CD8-positive, alpha-beta memory T cell (primary cell): ENCODE results near the gene CTNNBL1. TPM values are rescaled to one million over a fixed set of nuclear protein-coding genes. Genes with fewer than 3 reads are reported as not detected.

ENCODE experiments used
- CTCF ChIA-PET: fragments of 350-600 bp; sonication (Branson Sonifier 250); formaldehyde crosslinking; loops from one replicate; lab custom pipeline; 2021; ENCODE audit warnings: antibody characterized with exemption; lab: Charles Lee
- POLR2A ChIA-PET: fragments of 350-600 bp; sonication (Branson Sonifier 250); formaldehyde crosslinking; loops from one replicate; lab custom pipeline; 2021; ENCODE audit warnings: antibody characterized with exemption; lab: Charles Lee
- DNase-seq, 5 donors: peaks; one replicate each; pipeline versions ENCODE4 v3.0.0 to v3.0.0-alpha.2; 2020 to 2022; ENCODE audit warnings: mixed read lengths in 1 of 5
- H3K27ac ChIP-seq: one replicate; pipeline ENCODE4 v1.7.0; 2013; ENCODE audit warnings: low read depth, mild to moderate bottlenecking, low read length, moderate library complexity
- H3K27me3 ChIP-seq: 2 replicates; pipeline ENCODE4 v1.7.0; 2013; ENCODE audit warnings: low read length, mild to moderate bottlenecking; ENCODE audit not compliant: insufficient read depth, poor library complexity, severe bottlenecking
- H3K36me3 ChIP-seq: 2 replicates; pipeline ENCODE4 v1.7.0; 2013; ENCODE audit warnings: mild to moderate bottlenecking, low read length, moderate library complexity; ENCODE audit not compliant: insufficient read depth
- H3K4me1 ChIP-seq: 2 replicates; pipeline ENCODE4 v1.7.0; 2013; ENCODE audit warnings: mild to moderate bottlenecking, low read length, moderate library complexity; ENCODE audit not compliant: insufficient read depth
- H3K4me3 ChIP-seq: 2 replicates; pipeline ENCODE4 v1.7.0; 2013; ENCODE audit warnings: mild to moderate bottlenecking, low read length
- H3K9me3 ChIP-seq: 2 replicates; pipeline ENCODE4 v1.7.0; 2013; ENCODE audit warnings: mild to moderate bottlenecking, low read length
- H3K27ac Mint-ChIP-seq, 8 donors: one replicate each; pipeline ENCODE4 v1.8.0; 2020 to 2021; ENCODE audit warnings: mixed read lengths in 8 of 8, mild to moderate bottlenecking in 6 of 8, inconsistent platforms in 3 of 8, moderate library complexity in 3 of 8
- H3K27me3 Mint-ChIP-seq, 2 donors: one replicate each; pipeline ENCODE4 v1.8.0; 2020 to 2021; ENCODE audit warnings: mixed read lengths in 2 of 2, mild to moderate bottlenecking in 1 of 2, moderate library complexity in 1 of 2
- H3K36me3 Mint-ChIP-seq, 3 donors: one replicate each; pipeline ENCODE4 v1.8.0; 2020 to 2021; ENCODE audit warnings: mixed read lengths in 3 of 3, inconsistent platforms in 1 of 3, mild to moderate bottlenecking in 1 of 3
- H3K4me1 Mint-ChIP-seq, 3 donors: one replicate each; pipeline ENCODE4 v1.8.0; 2020 to 2021; ENCODE audit warnings: mixed read lengths in 3 of 3, inconsistent platforms in 1 of 3, mild to moderate bottlenecking in 1 of 3
- H3K4me3 Mint-ChIP-seq, 7 donors: one replicate each; pipeline ENCODE4 v1.8.0; 2020 to 2021; ENCODE audit warnings: mixed read lengths in 7 of 7, mild to moderate bottlenecking in 6 of 7, moderate library complexity in 4 of 7, inconsistent platforms in 2 of 7
- H3K9me3 Mint-ChIP-seq, 5 donors: one replicate each; pipeline ENCODE4 v1.8.0; 2020 to 2022; ENCODE audit warnings: mixed read lengths in 5 of 5, mild to moderate bottlenecking in 3 of 5, moderate library complexity in 2 of 5, inconsistent platforms in 1 of 5
- polyA plus RNA-seq: library from polyadenylated mRNA; unstranded; fragments of 300-500 nt; fragmentation: Illumina TruSeq; gene quantifications from one replicate; pipeline ENCODE4 v1.2.3, GENCODE V29; 2021
- total RNA-seq, 2 experiments: library from RNA; stranded (reverse); gene quantifications; one replicate each; pipeline ENCODE4 v1.2.3, GENCODE V29; 2021

CTNNBL1 gene
- total and polyA plus RNA-seq, 3 experiments from 2014 or later = 86.8 to 97.8 (median 88.9) TPM

DNA sequence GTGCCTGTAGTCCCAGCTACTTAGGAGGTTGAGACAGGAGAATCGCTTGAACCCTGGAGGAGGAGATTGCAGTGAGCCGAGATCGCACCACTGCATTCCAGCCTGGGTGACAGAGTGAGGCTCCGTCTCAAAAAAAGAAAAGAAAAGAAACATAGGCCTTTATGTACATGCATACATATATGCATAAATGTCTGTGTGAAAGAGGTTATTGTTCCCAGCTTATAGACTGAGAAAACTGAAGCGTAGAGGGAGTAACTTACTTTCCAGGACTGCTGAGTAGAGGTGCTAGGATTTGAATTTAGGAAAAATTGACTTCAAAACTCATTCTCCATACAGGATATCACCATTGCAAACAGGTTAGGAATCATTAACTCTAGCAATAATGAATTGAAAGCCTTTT lies 32.0 kb downstream of the CTNNBL1 start:
- Histone ChIP-seq H3K9me3 (no peaks in the 10 kb centered on the region), H3K36me3 (no peaks in the 10 kb centered on the region), H3K27ac (no peak overlapping the region), H3K27me3 (no peaks in the 10 kb centered on the region), H3K4me3 (no peak overlapping the region), H3K4me1 (peaks cover 6% of the 10 kb centered on the region)
- no peak for DNase-seq
- peaks cover 30 to 52% (median 47%) of the 10 kb centered on the region in 3 donors for H3K4me1 Mint-ChIP-seq
- H3K27ac Mint-ChIP-seq = no peak overlapping the region
- no peaks in the 10 kb centered on the region for H3K27me3 Mint-ChIP-seq
- POLR2A ChIA-PET = no interaction called here
- H3K36me3 Mint-ChIP-seq = peaks cover 9 to 12% (median 12%) of the 10 kb centered on the region in 3 donors
- H3K9me3 Mint-ChIP-seq = peaks cover 0 to 10% (median 4%) of the 10 kb centered on the region in 5 donors
- CTCF ChIA-PET = no interaction called here
- no peak overlapping the region for H3K4me3 Mint-ChIP-seq

- Mint-ChIP-seq H3K9me3 (peaks cover 0 to 7% (median 4%) of the 10 kb centered on the region in 5 donors), H3K27me3 (no peaks in the 10 kb centered on the region), H3K36me3 (peaks cover 7 to 12% (median 8%) of the 10 kb centered on the region in 3 donors), H3K4me1 (peaks cover 30 to 52% (median 47%) of the 10 kb centered on the region in 3 donors), H3K4me3 (no peak overlapping the region), H3K27ac (peak overlapping the region in 1 of 8 donors; percentile 12)
- Histone ChIP-seq H3K9me3 (no peaks in the 10 kb centered on the region), H3K36me3 (no peaks in the 10 kb centered on the region), H3K4me3 (no peak overlapping the region), H3K4me1 (peaks cover 6% of the 10 kb centered on the region), H3K27me3 (no peaks in the 10 kb centered on the region), H3K27ac (no peak overlapping the region)
- POLR2A ChIA-PET = no interaction called here
- CTCF ChIA-PET = no interaction called here
- DNase-seq = no peak
Observed at GRCh38 chr20:37726321-37726720, 32.5 kb downstream of the CTNNBL1 start.

DNA sequence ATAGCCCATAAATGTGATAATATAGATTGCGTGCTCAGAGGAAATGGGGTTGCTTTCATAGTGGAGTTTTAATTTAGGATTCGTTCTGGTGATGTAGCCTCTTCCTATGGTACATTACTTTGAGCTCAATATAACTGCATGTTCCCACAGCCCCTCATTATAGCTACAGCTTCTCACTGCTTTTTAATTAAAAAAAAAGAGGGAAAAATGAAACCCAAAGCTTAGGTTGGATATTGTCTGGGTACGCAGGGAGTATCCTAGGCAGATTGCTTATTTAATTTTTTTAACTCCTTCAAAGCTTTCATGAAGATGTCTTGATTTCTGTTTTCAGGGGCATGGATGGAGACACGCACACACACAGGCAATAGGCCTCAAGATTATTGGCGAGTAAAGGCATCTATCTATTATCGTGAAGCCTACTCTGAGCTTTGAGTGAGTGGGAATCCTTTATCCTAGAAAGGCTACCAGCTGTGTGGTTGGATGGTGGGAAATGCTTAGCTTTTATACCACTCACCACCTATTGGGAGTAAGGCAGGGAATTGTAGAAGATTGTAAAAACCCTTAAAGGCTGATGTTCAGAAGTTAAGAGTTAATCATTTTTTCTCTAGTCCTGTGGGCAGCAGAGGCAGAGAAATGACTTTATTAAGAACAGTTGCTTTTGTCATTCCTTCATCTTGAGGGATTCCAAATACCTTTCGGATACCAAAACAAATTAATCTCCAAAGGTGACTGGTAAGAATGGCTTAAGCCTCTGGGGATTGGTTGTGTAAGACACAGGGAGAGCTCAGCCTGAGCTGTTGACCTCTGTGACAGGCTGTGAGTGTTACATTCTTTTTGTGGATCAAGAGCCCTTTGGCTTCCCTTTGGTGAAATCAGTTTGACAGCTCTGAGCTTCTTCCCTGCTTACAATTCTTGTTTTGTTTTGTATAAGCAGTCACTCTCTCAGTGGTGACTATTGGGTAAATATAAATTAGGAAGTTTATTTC lies 33.4 kb downstream of the CTNNBL1 start:
- Mint-ChIP-seq H3K27me3 (no peaks in the 10 kb centered on the region), H3K27ac (peak overlapping the region in 1 of 8 donors; percentile 26), H3K9me3 (no peaks in the 10 kb centered on the region), H3K4me3 (no peak overlapping the region), H3K4me1 (peaks cover 32 to 55% (median 52%) of the 10 kb centered on the region in 3 donors), H3K36me3 (peaks cover 0 to 14% (median 9%) of the 10 kb centered on the region in 3 donors)
- POLR2A ChIA-PET = no interaction called here
- peaks cover 6% of the 10 kb centered on the region for H3K4me1 ChIP-seq
- H3K27me3 ChIP-seq = no peaks in the 10 kb centered on the region
- no peak overlapping the region for H3K27ac ChIP-seq
- DNase-seq = no peak
- H3K36me3 ChIP-seq = no peaks in the 10 kb centered on the region
- no peak overlapping the region for H3K4me3 ChIP-seq
- no peaks in the 10 kb centered on the region for H3K9me3 ChIP-seq
- CTCF ChIA-PET = interaction anchor here (0.9 to 1.6 kb wide), 2 partner anchors 11 to 17 kb away, joined by 3 read pairs; no protein-coding TSS in a partner anchor

GRCh38 chr20:37727957-37728634 lies 34.3 kb downstream of the CTNNBL1 start:
- POLR2A ChIA-PET = no interaction called here
- DNase-seq = no peak
- CTCF ChIA-PET = interaction anchor here (1.6 kb wide), 1 partner anchor 18 kb away, joined by 3 read pairs; no protein-coding TSS in a partner anchor
- Histone ChIP-seq H3K36me3 (peaks cover 6% of the 10 kb centered on the region), H3K4me1 (peaks cover 6% of the 10 kb centered on the region), H3K27me3 (no peaks in the 10 kb centered on the region), H3K9me3 (no peaks in the 10 kb centered on the region), H3K4me3 (no peak overlapping the region), H3K27ac (no peak overlapping the region)
- no peaks in the 10 kb centered on the region for H3K9me3 Mint-ChIP-seq
- H3K4me3 Mint-ChIP-seq = no peak overlapping the region
- H3K27ac Mint-ChIP-seq = peak overlapping the region in 2 of 8 donors; percentile 3 to 26
- no peaks in the 10 kb centered on the region for H3K27me3 Mint-ChIP-seq
- H3K4me1 Mint-ChIP-seq = peaks cover 30 to 59% (median 46%) of the 10 kb centered on the region in 3 donors
- H3K36me3 Mint-ChIP-seq = peaks cover 0 to 21% (median 13%) of the 10 kb centered on the region in 3 donors

DNA sequence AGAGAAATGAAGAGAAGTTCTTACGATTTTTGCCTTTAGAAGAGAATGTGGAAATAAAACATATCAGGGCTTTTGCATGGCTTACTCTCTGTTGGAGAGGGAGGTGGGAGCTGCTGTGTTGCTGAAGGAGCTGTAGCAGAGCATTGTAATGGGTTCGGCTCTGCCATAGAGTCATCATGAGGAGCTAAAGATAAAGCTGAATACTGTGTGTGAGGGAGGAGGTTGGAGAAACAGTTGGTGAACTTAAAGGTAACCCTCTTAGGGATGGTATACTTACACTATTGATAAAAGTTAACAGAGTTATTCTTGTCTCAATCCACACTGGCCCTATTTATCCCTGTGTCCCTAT lies 34.8 kb downstream of the CTNNBL1 start:
- H3K27me3 ChIP-seq = no peaks in the 10 kb centered on the region
- peaks cover 29 to 59% (median 44%) of the 10 kb centered on the region in 3 donors for H3K4me1 Mint-ChIP-seq
- peak overlapping the region in 1 of 8 donors; percentile 3 for H3K27ac Mint-ChIP-seq
- H3K4me3 Mint-ChIP-seq = no peak overlapping the region
- peaks cover 6% of the 10 kb centered on the region for H3K4me1 ChIP-seq
- CTCF ChIA-PET = no interaction called here
- H3K27ac ChIP-seq = no peak overlapping the region
- H3K36me3 Mint-ChIP-seq = peaks cover 0 to 26% (median 17%) of the 10 kb centered on the region in 3 donors
- POLR2A ChIA-PET = no interaction called here
- no peak overlapping the region for H3K4me3 ChIP-seq
- H3K9me3 ChIP-seq = no peaks in the 10 kb centered on the region
- H3K36me3 ChIP-seq = peaks cover 6% of the 10 kb centered on the region
- H3K9me3 Mint-ChIP-seq = no peaks in the 10 kb centered on the region
- DNase-seq = no peak
- no peaks in the 10 kb centered on the region for H3K27me3 Mint-ChIP-seq

DNA sequence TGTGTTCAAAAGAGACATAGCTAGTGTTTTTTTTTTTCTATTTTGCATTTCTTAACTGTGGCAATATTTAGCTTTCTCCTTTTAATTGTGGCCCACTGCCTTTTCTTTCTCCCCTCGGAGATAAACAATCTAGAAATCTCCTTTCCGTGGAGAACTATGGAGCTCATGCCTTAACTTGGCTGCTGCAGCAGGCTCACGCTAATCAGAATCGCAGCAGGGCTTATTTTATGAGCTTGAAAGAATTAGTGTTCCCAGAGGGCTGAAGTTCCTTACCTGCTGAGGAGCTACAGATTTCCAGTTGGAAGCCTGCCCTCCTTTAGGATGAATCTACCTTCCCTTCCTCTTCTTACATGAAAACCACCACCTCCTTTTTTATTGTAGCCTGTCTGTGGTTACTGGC lies 35.6 kb downstream of the CTNNBL1 start:
- peaks cover 6% of the 10 kb centered on the region for H3K4me1 ChIP-seq
- CTCF ChIA-PET = no interaction called here
- DNase-seq = no peak
- H3K4me3 ChIP-seq = no peak overlapping the region
- no peak overlapping the region for H3K27ac ChIP-seq
- H3K4me1 Mint-ChIP-seq = peaks cover 23 to 51% (median 38%) of the 10 kb centered on the region in 3 donors
- H3K27me3 ChIP-seq = no peaks in the 10 kb centered on the region
- H3K9me3 ChIP-seq = no peaks in the 10 kb centered on the region
- H3K36me3 Mint-ChIP-seq = peaks cover 0 to 34% (median 19%) of the 10 kb centered on the region in 3 donors
- no peaks in the 10 kb centered on the region for H3K27me3 Mint-ChIP-seq
- no peak overlapping the region for H3K27ac Mint-ChIP-seq
- POLR2A ChIA-PET = no interaction called here
- H3K9me3 Mint-ChIP-seq = no peaks in the 10 kb centered on the region
- H3K36me3 ChIP-seq = peaks cover 6% of the 10 kb centered on the region
- no peak overlapping the region for H3K4me3 Mint-ChIP-seq

GRCh38 chr20:37729909-37730308 lies 36.1 kb downstream of the CTNNBL1 start:
- CTCF ChIA-PET = no interaction called here
- peaks cover 0 to 38% (median 19%) of the 10 kb centered on the region in 3 donors for H3K36me3 Mint-ChIP-seq
- H3K4me1 ChIP-seq = peaks cover 6% of the 10 kb centered on the region

More at GRCh38 chr20:37729909-37730308, 36.1 kb downstream of the CTNNBL1 start:
- POLR2A ChIA-PET = no interaction called here
- no peak overlapping the region for H3K4me3 ChIP-seq
- no peaks in the 10 kb centered on the region for H3K27me3 ChIP-seq
- Mint-ChIP-seq H3K27me3 (no peaks in the 10 kb centered on the region), H3K9me3 (no peaks in the 10 kb centered on the region), H3K4me3 (no peak overlapping the region), H3K4me1 (peaks cover 22 to 49% (median 36%) of the 10 kb centered on the region in 3 donors), H3K27ac (no peak overlapping the region)
- H3K9me3 ChIP-seq = no peaks in the 10 kb centered on the region
- no peak overlapping the region for H3K27ac ChIP-seq
- peaks cover 6% of the 10 kb centered on the region for H3K36me3 ChIP-seq
- no peak for DNase-seq
